Neural cell (in vitro differentiated cells): ENCODE data around the gene PCED1A. TPM values are rescaled to one million over a fixed set of nuclear protein-coding genes. Genes with fewer than 3 reads are reported as not detected.
"Not testable (repeated sequence)": the region's sequence is repeated elsewhere in the genome, so short reads cannot be mapped to it uniquely, and the experiment has no call there.

Experiments
- H2AFZ ChIP-seq: fragments of 200-600, 300-800 bp; sonication (generic), shearing (Covaris generic); 2 replicates; pipeline ENCODE4 v1.6.0; 2014; ENCODE audit warnings: low read depth, mild to moderate bottlenecking, antibody characterized with exemption, low read length, moderate library complexity
- H3F3A ChIP-seq: fragments of 200-600 bp; shearing (Covaris generic); 2 replicates; pipeline ENCODE4 v1.6.1; 2016; ENCODE audit warnings: mild to moderate bottlenecking, moderate library complexity, mixed read lengths, antibody characterized with exemption, low read length; ENCODE audit not compliant: insufficient read depth, poor library complexity, severe bottlenecking
- H3K27ac ChIP-seq: fragments of 200-600, 300-800 bp; sonication (generic), shearing (Covaris generic); 2 replicates; pipeline ENCODE4 v1.5.1; 2014; ENCODE audit warnings: mild to moderate bottlenecking, low read length, moderate library complexity
- H3K27me3 ChIP-seq: fragments of 300-800, 200-600 bp; sonication (generic), shearing (Covaris generic); 2 replicates; pipeline ENCODE4 v1.6.0; 2014; ENCODE audit warnings: mild to moderate bottlenecking, low read depth, low read length, moderate library complexity; ENCODE audit not compliant: insufficient read depth
- H3K36me3 ChIP-seq: fragments of 300-800, 200-600 bp; sonication (generic), shearing (Covaris generic); 2 replicates; pipeline ENCODE4 v1.5.1; 2014; ENCODE audit warnings: mild to moderate bottlenecking, antibody characterized with exemption, low read length, moderate library complexity; ENCODE audit not compliant: insufficient read depth
- H3K4me2 ChIP-seq: fragments of 300-800, 200-600 bp; sonication (generic), shearing (Covaris generic); 2 replicates; pipeline ENCODE4 v1.6.0; 2014; ENCODE audit warnings: mild to moderate bottlenecking, low read length
- H3K4me3 ChIP-seq: fragments of 300-800, 200-600 bp; sonication (generic), shearing (Covaris generic); 2 replicates; pipeline ENCODE4 v1.5.1; 2014; ENCODE audit warnings: mild to moderate bottlenecking, low read length, moderate library complexity
- H3K79me2 ChIP-seq: fragments of 200-600 bp; shearing (Covaris generic); replicated peaks from 2 replicates; pipeline ENCODE4 v1.6.0; 2014; ENCODE audit warnings: mild to moderate bottlenecking, low read length, moderate library complexity; ENCODE audit not compliant: insufficient read depth
- H3K9ac ChIP-seq: fragments of 300-800, 200-600 bp; sonication (generic), shearing (Covaris generic); 2 replicates; pipeline ENCODE4 v1.6.1; 2016; ENCODE audit warnings: mild to moderate bottlenecking, low read length, mixed read lengths
- H3K9me2 ChIP-seq: fragments of 200-600 bp; shearing (Covaris generic); 2 replicates; pipeline ENCODE4 v1.6.1; 2016; ENCODE audit warnings: mild to moderate bottlenecking, low read length, mixed read lengths; ENCODE audit not compliant: insufficient read depth
- H3K9me3 ChIP-seq: fragments of 200-600, 300-800 bp; sonication (generic), shearing (Covaris generic); 2 replicates; pipeline ENCODE4 v1.6.1; 2016; ENCODE audit warnings: mild to moderate bottlenecking, mixed run types, low read length, moderate library complexity, mixed read lengths
- H4K20me1 ChIP-seq: fragments of 200-600 bp; shearing (Covaris generic); 2 replicates; pipeline ENCODE4 v1.6.1; 2016; ENCODE audit warnings: mild to moderate bottlenecking, mixed run types; ENCODE audit not compliant: insufficient read depth
- EP300 ChIP-seq: fragments of 450-650 bp; conservative IDR thresholded peaks from 2 replicates; pipeline ENCODE4 v1.6.1; 2014; ENCODE audit warnings: antibody characterized with exemption, mild to moderate bottlenecking, moderate library complexity; ENCODE audit not compliant: poor library complexity, severe bottlenecking
- EZH2 ChIP-seq: fragments of 200-600, 300-800 bp; shearing (Covaris generic), sonication (generic); IDR thresholded peaks from 2 replicates; pipeline ENCODE4 v1.6.1; 2014; ENCODE audit warnings: antibody characterized with exemption, low read length, borderline replicate concordance, mild to moderate bottlenecking; ENCODE audit not compliant: insufficient read depth, poor library complexity, severe bottlenecking
- MXI1 ChIP-seq: fragments of 450-650 bp; conservative IDR thresholded peaks from 2 replicates; pipeline ENCODE4 v1.6.1; 2014; ENCODE audit warnings: antibody characterized with exemption, mild to moderate bottlenecking; ENCODE audit not compliant: poor library complexity, severe bottlenecking
- POLR2AphosphoS5 ChIP-seq: IDR thresholded peaks from 2 replicates; pipeline ENCODE4 v1.6.1; 2012
- RAD21 ChIP-seq: fragments of 450-650 bp; conservative IDR thresholded peaks from 2 replicates; pipeline ENCODE4 v1.6.1; 2014; ENCODE audit warnings: antibody characterized with exemption, mild to moderate bottlenecking, moderate library complexity
- SMC3 ChIP-seq: fragments of 450-650 bp; conservative IDR thresholded peaks from 2 replicates; pipeline ENCODE4 v1.6.1; 2014; ENCODE audit warnings: antibody characterized with exemption, mild to moderate bottlenecking, moderate library complexity; ENCODE audit not compliant: poor library complexity
- TAF1 ChIP-seq: IDR thresholded peaks from 2 replicates; pipeline ENCODE4 v1.6.1; 2012; ENCODE audit warnings: low read depth
- polyA plus RNA-seq: library from polyadenylated mRNA; depleted of rRNA; stranded (reverse); fragments of >200 nt; gene quantifications from 2 replicates; pipeline ENCODE4 v1.2.3, GENCODE V29; 2014
- TF ChIP-seq, protein P1 (sequence below): IDR thresholded peaks from 2 replicates; pipeline ENCODE4 v1.6.1; 2012; ENCODE audit warnings: borderline replicate concordance
- TF ChIP-seq, protein P2 (sequence below): fragments of 450-650 bp; IDR thresholded peaks from 2 replicates; pipeline ENCODE4 v1.5.1; 2014; ENCODE audit warnings: antibody characterized with exemption, mild to moderate bottlenecking, moderate library complexity; ENCODE audit not compliant: poor library complexity, severe bottlenecking

PCED1A gene
- polyA plus RNA-seq, 1 donor from 2014 or later: 132 TPM

DNA sequence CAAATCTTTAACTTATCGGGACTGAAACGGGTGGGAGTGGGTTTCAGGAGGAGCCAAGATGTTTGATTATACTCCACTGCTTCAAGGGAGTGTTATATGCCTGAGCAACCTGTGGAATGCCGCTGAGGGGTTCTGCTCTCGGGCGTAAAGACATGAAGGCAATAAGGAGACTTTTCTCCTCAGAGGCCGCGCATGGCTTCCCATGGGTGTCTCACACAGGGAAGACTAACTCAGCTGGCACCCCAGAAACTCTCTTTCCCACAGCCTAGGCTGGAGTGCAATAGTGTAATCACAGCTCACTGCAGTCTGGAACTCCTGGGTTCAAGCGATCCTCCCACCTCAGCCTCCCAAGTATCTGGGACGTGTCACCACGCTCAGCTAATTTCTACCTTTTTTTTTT lies 30.8 kb downstream of the PCED1A start:
- H3K9me2 ChIP-seq: no peaks in the 10 kb centered on the region
- H3K79me2 ChIP-seq: no peaks in the 10 kb centered on the region
- no peak for TF ChIP-seq EZH2
- H3K27me3 ChIP-seq: peaks cover 23% of the 10 kb centered on the region
- H2AFZ ChIP-seq: no peak overlapping the region
- H3K36me3 ChIP-seq: no peaks in the 10 kb centered on the region
- no peak overlapping the region for H3K4me2 ChIP-seq
- H3K9ac ChIP-seq: no peak overlapping the region
- peaks cover 9% of the 10 kb centered on the region for H3K9me3 ChIP-seq
- no peak overlapping the region for H3K27ac ChIP-seq
- H3F3A ChIP-seq: no peaks in the 10 kb centered on the region
- H4K20me1 ChIP-seq: no peaks in the 10 kb centered on the region
- H3K4me3 ChIP-seq: no peak overlapping the region

DNA sequence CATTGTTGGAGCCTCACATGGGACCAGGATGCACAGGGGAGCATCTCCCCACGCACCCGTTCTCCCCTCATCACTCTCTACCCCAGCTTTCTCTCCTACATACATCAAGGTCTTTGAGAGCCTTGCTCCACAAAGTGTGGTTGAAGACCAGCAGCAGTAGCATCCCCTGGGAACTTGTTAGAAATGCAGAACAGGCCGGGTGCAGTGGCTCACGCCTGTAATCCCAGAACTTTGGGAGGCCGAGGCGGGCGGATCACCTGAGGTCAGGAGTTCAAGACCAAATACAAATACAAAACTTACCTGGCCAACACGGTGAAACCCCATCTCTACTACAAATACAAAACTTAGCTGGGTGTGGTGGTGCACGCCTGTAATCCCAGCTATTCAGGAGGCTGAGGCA lies 32.5 kb downstream of the PCED1A start:
- H3K9me3 ChIP-seq, H4K20me1 ChIP-seq, H3K9me2 ChIP-seq, H3K79me2 ChIP-seq, H3K9ac ChIP-seq, H3K27ac ChIP-seq, H3K36me3 ChIP-seq, H3F3A ChIP-seq, H3K4me2 ChIP-seq, H2AFZ ChIP-seq, H3K4me3 ChIP-seq: not testable (repeated sequence)
- H3K27me3 ChIP-seq: peaks cover 39% of the 10 kb centered on the region

DNA sequence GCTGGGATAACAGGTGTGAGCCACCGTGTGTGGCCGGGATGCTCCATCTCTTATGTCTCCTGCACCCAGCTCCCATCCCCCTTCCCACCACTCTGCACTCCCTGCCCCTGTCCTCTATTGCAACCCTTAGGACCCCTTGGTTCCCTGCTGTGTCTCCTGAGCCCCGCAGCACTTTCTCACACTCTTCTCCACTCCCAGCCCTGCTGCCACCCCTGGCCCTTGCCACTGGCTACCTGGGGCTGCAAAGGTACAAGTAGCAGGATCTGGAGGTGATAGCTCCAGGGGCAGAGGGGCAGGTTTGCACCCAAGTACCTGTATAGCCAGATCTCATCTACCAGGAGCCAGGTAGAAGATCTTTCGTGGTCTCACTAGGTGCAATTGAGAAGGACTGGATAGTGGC lies 33.4 kb downstream of the PCED1A start:
- H3K4me2 ChIP-seq: no peak overlapping the region
- no peak overlapping the region for H3K4me3 ChIP-seq
- no peak overlapping the region for H2AFZ ChIP-seq
- H3K36me3 ChIP-seq: no peaks in the 10 kb centered on the region
- no peaks in the 10 kb centered on the region for H4K20me1 ChIP-seq
- no peaks in the 10 kb centered on the region for H3K9me2 ChIP-seq
- H3K9ac ChIP-seq: no peak overlapping the region
- peaks cover 4% of the 10 kb centered on the region for H3K9me3 ChIP-seq
- no peaks in the 10 kb centered on the region for H3K79me2 ChIP-seq
- no peak overlapping the region for H3K27ac ChIP-seq
- H3F3A ChIP-seq: no peaks in the 10 kb centered on the region
- H3K27me3 ChIP-seq: peaks cover 48% of the 10 kb centered on the region
- TF ChIP-seq RAD21 (no peak), EZH2 (no peak), MXI1 (no peak), EP300 (no peak), SMC3 (no peak), TAF1 (no peak), POLR2AphosphoS5 (no peak)
- TF ChIP-seq, protein P1, sequence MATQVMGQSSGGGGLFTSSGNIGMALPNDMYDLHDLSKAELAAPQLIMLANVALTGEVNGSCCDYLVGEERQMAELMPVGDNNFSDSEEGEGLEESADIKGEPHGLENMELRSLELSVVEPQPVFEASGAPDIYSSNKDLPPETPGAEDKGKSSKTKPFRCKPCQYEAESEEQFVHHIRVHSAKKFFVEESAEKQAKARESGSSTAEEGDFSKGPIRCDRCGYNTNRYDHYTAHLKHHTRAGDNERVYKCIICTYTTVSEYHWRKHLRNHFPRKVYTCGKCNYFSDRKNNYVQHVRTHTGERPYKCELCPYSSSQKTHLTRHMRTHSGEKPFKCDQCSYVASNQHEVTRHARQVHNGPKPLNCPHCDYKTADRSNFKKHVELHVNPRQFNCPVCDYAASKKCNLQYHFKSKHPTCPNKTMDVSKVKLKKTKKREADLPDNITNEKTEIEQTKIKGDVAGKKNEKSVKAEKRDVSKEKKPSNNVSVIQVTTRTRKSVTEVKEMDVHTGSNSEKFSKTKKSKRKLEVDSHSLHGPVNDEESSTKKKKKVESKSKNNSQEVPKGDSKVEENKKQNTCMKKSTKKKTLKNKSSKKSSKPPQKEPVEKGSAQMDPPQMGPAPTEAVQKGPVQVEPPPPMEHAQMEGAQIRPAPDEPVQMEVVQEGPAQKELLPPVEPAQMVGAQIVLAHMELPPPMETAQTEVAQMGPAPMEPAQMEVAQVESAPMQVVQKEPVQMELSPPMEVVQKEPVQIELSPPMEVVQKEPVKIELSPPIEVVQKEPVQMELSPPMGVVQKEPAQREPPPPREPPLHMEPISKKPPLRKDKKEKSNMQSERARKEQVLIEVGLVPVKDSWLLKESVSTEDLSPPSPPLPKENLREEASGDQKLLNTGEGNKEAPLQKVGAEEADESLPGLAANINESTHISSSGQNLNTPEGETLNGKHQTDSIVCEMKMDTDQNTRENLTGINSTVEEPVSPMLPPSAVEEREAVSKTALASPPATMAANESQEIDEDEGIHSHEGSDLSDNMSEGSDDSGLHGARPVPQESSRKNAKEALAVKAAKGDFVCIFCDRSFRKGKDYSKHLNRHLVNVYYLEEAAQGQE: no peak
- TF ChIP-seq, protein P2, sequence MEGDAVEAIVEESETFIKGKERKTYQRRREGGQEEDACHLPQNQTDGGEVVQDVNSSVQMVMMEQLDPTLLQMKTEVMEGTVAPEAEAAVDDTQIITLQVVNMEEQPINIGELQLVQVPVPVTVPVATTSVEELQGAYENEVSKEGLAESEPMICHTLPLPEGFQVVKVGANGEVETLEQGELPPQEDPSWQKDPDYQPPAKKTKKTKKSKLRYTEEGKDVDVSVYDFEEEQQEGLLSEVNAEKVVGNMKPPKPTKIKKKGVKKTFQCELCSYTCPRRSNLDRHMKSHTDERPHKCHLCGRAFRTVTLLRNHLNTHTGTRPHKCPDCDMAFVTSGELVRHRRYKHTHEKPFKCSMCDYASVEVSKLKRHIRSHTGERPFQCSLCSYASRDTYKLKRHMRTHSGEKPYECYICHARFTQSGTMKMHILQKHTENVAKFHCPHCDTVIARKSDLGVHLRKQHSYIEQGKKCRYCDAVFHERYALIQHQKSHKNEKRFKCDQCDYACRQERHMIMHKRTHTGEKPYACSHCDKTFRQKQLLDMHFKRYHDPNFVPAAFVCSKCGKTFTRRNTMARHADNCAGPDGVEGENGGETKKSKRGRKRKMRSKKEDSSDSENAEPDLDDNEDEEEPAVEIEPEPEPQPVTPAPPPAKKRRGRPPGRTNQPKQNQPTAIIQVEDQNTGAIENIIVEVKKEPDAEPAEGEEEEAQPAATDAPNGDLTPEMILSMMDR: no peak
